H9 (cell line): ENCODE measurements around the gene PDGFB. TPM values are rescaled to one million over a fixed set of nuclear protein-coding genes. Genes with fewer than 3 reads are reported as not detected.
A peak's percentile ranks its signal among the peaks of the same experiment; 100 is the strongest.

Experiments
- DNase-seq: peaks from one replicate; pipeline ENCODE4 v3.0.0-alpha.2; 2017
- H2AFZ ChIP-seq: one replicate; pipeline ENCODE4 v1.6.1; 2013; ENCODE audit warnings: mild to moderate bottlenecking, low read length, control low read depth, moderate library complexity
- H2AK5ac ChIP-seq: 2 replicates; pipeline ENCODE4 v1.6.1; 2013; ENCODE audit warnings: low read length, control low read depth, mixed read lengths; ENCODE audit not compliant: insufficient read length
- H2BK120ac ChIP-seq: one replicate; pipeline ENCODE4 v1.6.1; 2013; ENCODE audit warnings: low read depth, mild to moderate bottlenecking, low read length, control low read depth, inconsistent platforms; ENCODE audit not compliant: poor library complexity, severe bottlenecking
- H2BK12ac ChIP-seq: 2 replicates; pipeline ENCODE4 v1.6.1; 2013; ENCODE audit warnings: low read length, control low read depth, mixed read lengths, low read depth; ENCODE audit not compliant: insufficient read length
- H2BK15ac ChIP-seq: 2 replicates; pipeline ENCODE4 v1.6.1; 2013; ENCODE audit warnings: low read depth, low read length, control low read depth
- H2BK20ac ChIP-seq: one replicate; pipeline ENCODE4 v1.6.1; 2013; ENCODE audit warnings: low read depth, mild to moderate bottlenecking, low read length, control low read depth, inconsistent platforms; ENCODE audit not compliant: poor library complexity, severe bottlenecking
- H2BK5ac ChIP-seq: 2 replicates; pipeline ENCODE4 v1.6.1; 2013; ENCODE audit warnings: low read length, control low read depth, mixed read lengths; ENCODE audit not compliant: insufficient read length
- H3K14ac ChIP-seq: 2 replicates; pipeline ENCODE4 v1.6.1; 2013; ENCODE audit warnings: low read length, control low read depth; ENCODE audit not compliant: insufficient read depth
- H3K18ac ChIP-seq: 2 replicates; pipeline ENCODE4 v1.6.1; 2013; ENCODE audit warnings: low read depth, mild to moderate bottlenecking, mixed read lengths, low read length, control low read depth; ENCODE audit not compliant: insufficient read length
- H3K23ac ChIP-seq: 2 replicates; pipeline ENCODE4 v1.6.1; 2013; ENCODE audit warnings: low read length, control low read depth, mixed read lengths, low read depth; ENCODE audit not compliant: insufficient read length
- H3K23me2 ChIP-seq: 2 replicates; pipeline ENCODE4 v1.6.1; 2013; ENCODE audit warnings: low read depth, mild to moderate bottlenecking, mixed read lengths, low read length, control low read depth; ENCODE audit not compliant: insufficient read length, poor library complexity, severe bottlenecking
- H3K27ac ChIP-seq: 2 replicates; pipeline ENCODE4 v1.5.1; 2013; ENCODE audit warnings: low read length, control low read depth, mixed read lengths, low read depth; ENCODE audit not compliant: insufficient read length
- H3K27me3 ChIP-seq: 2 replicates; pipeline ENCODE4 v1.6.1; 2013; ENCODE audit warnings: low read length, control low read depth, inconsistent platforms; ENCODE audit not compliant: insufficient read depth
- H3K4ac ChIP-seq: 2 replicates; pipeline ENCODE4 v1.6.1; 2013; ENCODE audit warnings: low read depth, mild to moderate bottlenecking, control low read depth, inconsistent platforms, low read length, moderate library complexity
- H3K4me1 ChIP-seq: 2 replicates; pipeline ENCODE4 v1.6.1; 2013; ENCODE audit warnings: low read length, control low read depth, inconsistent platforms; ENCODE audit not compliant: insufficient read depth
- H3K4me2 ChIP-seq: 2 replicates; pipeline ENCODE4 v1.6.1; 2013; ENCODE audit warnings: low read length, control low read depth, mixed read lengths; ENCODE audit not compliant: insufficient read length, insufficient read depth
- H3K56ac ChIP-seq: 2 replicates; pipeline ENCODE4 v1.6.1; 2013; ENCODE audit warnings: low read depth, mild to moderate bottlenecking, mixed read lengths, low read length, control low read depth; ENCODE audit not compliant: insufficient read length
- H3K79me1 ChIP-seq: 2 replicates; pipeline ENCODE4 v1.6.1; 2013; ENCODE audit warnings: low read depth, mild to moderate bottlenecking, moderate library complexity, low read length, control low read depth, inconsistent platforms; ENCODE audit not compliant: insufficient read depth, poor library complexity, severe bottlenecking
- H3K79me2 ChIP-seq: 2 replicates; pipeline ENCODE4 v1.6.1; 2013; ENCODE audit warnings: low read length, control low read depth, inconsistent platforms; ENCODE audit not compliant: insufficient read depth
- H3K9ac ChIP-seq: 2 replicates; pipeline ENCODE4 v1.6.1; 2013; ENCODE audit warnings: low read length, control low read depth, mixed read lengths; ENCODE audit not compliant: insufficient read length; ENCODE audit errors: extremely low read depth
- H3K9me3 ChIP-seq: one replicate; pipeline ENCODE4 v1.6.1; 2013; ENCODE audit warnings: low read depth, low read length, inconsistent platforms; ENCODE audit not compliant: control insufficient read depth
- H3T11ph ChIP-seq: one replicate; pipeline ENCODE4 v1.6.1; 2013; ENCODE audit warnings: mild to moderate bottlenecking, low read length, control low read depth, inconsistent platforms
- H4K20me1 ChIP-seq: one replicate; pipeline ENCODE4 v1.6.1; 2013; ENCODE audit not compliant: control insufficient read depth, insufficient read length, insufficient read depth
- H4K5ac ChIP-seq: 2 replicates; pipeline ENCODE4 v1.6.1; 2013; ENCODE audit warnings: low read depth, mild to moderate bottlenecking, mixed read lengths, low read length, control low read depth; ENCODE audit not compliant: insufficient read length
- H4K8ac ChIP-seq: replicated peaks from 2 replicates; pipeline ENCODE4 v1.6.1; 2013; ENCODE audit warnings: low read length, control low read depth, mixed read lengths, low read depth; ENCODE audit not compliant: insufficient read length
- H4K91ac ChIP-seq: 2 replicates; pipeline ENCODE4 v1.6.1; 2013; ENCODE audit warnings: low read depth, mild to moderate bottlenecking, moderate library complexity, mixed read lengths, low read length, control low read depth; ENCODE audit not compliant: insufficient read length
- H3K27ac Mint-ChIP-seq, 3 experiments: 2 replicates in 2 of 3; 3 replicates in 1 of 3; pipeline ENCODE4 v1.8.0; 2020 to 2021; ENCODE audit warnings: mixed read lengths in 3 of 3, mild to moderate bottlenecking in 1 of 3, moderate library complexity in 1 of 3
- H3K27me3 Mint-ChIP-seq: 2 replicates; pipeline ENCODE4 v1.8.0; 2021; ENCODE audit warnings: low read depth, mild to moderate bottlenecking, moderate library complexity, mixed read lengths
- H3K36me3 Mint-ChIP-seq, 3 experiments: 2 replicates in 2 of 3; 3 replicates in 1 of 3; pipeline ENCODE4 v1.8.0; 2020 to 2021; ENCODE audit warnings: low read depth in 3 of 3, mixed read lengths in 3 of 3; ENCODE audit not compliant: insufficient read depth in 1 of 3
- H3K4me1 Mint-ChIP-seq, 2 experiments: 2 replicates each; pipeline ENCODE4 v1.8.0; 2020; ENCODE audit warnings: mixed read lengths in 2 of 2
- H3K4me3 Mint-ChIP-seq, 2 experiments: 2 replicates in 1 of 2; 3 replicates in 1 of 2; pipeline ENCODE4 v1.8.0; 2020 to 2021; ENCODE audit warnings: mild to moderate bottlenecking in 2 of 2, mixed read lengths in 2 of 2, moderate library complexity in 1 of 2
- H3K9me3 Mint-ChIP-seq, 2 experiments: 2 replicates in 1 of 2; 3 replicates in 1 of 2; pipeline ENCODE4 v1.8.0; 2020; ENCODE audit warnings: mild to moderate bottlenecking in 2 of 2, mixed read lengths in 2 of 2, moderate library complexity in 1 of 2
- WGBS: extraction: QIAGEN DNeasy Blood & Tissue Kit; methylation state at CpG from one replicate; pipeline ENCODE4 v1.1.7; 2013; ENCODE audit warnings: missing lambda C conversion rate, low lambda C conversion rate, mixed read lengths; ENCODE audit not compliant: insufficient read length; ENCODE audit errors: extremely low coverage; 5-methylcytosine and 5-hydroxymethylcytosine counted together
- total RNA-seq: library from RNA; stranded (reverse); gene quantifications from 2 replicates; pipeline ENCODE4 v1.2.1, GENCODE V29; 2021
- TF ChIP-seq, protein P1 (sequence below): fragments of 200-600 bp; sonication (generic); conservative IDR thresholded peaks from 3 replicates; pipeline ENCODE4 v1.8.0; 2021; ENCODE audit warnings: antibody characterized with exemption, mild to moderate bottlenecking

PDGFB gene
- total RNA-seq, 1 experiment from 2014 or later = 6.1 TPM

DNA sequence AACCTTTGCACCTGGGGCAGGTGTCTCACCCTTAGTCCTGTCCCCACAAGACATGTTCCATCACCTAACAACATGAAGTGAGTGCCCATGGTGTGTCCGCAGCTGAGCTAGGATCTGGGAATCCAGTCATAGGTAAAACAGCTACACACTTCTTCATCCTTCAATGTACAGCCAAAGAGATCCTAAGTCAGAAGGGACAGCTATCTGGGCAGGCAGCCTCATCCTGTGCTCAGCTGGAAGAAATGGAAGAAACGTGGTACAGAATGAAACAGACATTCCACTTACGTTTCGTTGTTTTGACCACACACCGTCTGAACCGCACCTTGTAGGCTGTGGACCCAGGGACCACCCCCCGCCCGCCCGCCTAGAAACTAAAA, 30.8 kb downstream of the PDGFB start:
- no peaks in the 10 kb centered on the region for H3K79me1 ChIP-seq
- peak overlapping the region; percentile 55 for H3K18ac ChIP-seq
- H3K79me2 ChIP-seq = no peaks in the 10 kb centered on the region
- H3T11ph ChIP-seq = no peak overlapping the region
- H3K4me1 Mint-ChIP-seq = peaks cover 31 to 32% of the 10 kb centered on the region in 2 experiments
- TF ChIP-seq, protein P1, sequence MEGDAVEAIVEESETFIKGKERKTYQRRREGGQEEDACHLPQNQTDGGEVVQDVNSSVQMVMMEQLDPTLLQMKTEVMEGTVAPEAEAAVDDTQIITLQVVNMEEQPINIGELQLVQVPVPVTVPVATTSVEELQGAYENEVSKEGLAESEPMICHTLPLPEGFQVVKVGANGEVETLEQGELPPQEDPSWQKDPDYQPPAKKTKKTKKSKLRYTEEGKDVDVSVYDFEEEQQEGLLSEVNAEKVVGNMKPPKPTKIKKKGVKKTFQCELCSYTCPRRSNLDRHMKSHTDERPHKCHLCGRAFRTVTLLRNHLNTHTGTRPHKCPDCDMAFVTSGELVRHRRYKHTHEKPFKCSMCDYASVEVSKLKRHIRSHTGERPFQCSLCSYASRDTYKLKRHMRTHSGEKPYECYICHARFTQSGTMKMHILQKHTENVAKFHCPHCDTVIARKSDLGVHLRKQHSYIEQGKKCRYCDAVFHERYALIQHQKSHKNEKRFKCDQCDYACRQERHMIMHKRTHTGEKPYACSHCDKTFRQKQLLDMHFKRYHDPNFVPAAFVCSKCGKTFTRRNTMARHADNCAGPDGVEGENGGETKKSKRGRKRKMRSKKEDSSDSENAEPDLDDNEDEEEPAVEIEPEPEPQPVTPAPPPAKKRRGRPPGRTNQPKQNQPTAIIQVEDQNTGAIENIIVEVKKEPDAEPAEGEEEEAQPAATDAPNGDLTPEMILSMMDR = no peak
- H3K27me3 ChIP-seq = no peaks in the 10 kb centered on the region
- peak overlapping the region; percentile 56 to 96 (median 81) for H3K27ac Mint-ChIP-seq
- peak overlapping the region; percentile 38 to 43; a peak in 3 of 5 replicates for H3K4me3 Mint-ChIP-seq
- H3K4ac ChIP-seq = no peak overlapping the region
- peak overlapping the region; percentile 57 for H3K4me2 ChIP-seq
- H2BK15ac ChIP-seq = no peak overlapping the region
- H4K8ac ChIP-seq = no peak overlapping the region
- no peak for DNase-seq
- peak overlapping the region; percentile 58 for H2BK12ac ChIP-seq
- no peak overlapping the region for H2BK20ac ChIP-seq
- no peaks in the 10 kb centered on the region for H4K20me1 ChIP-seq
- peaks cover 10% of the 10 kb centered on the region; the same call in 1 of the 2 replicates for H3K4me1 ChIP-seq
- H3K23ac ChIP-seq = no peak overlapping the region
- no peaks in the 10 kb centered on the region for H3K23me2 ChIP-seq
- H2BK5ac ChIP-seq = peak overlapping the region; percentile 65
- peaks cover 0 to 4% (median 1%) of the 10 kb centered on the region in 3 experiments; a peak in 2 of 7 replicates for H3K36me3 Mint-ChIP-seq
- peak overlapping the region; percentile 78 for H3K56ac ChIP-seq
- H4K91ac ChIP-seq = no peak overlapping the region
- peaks cover 2% of the 10 kb centered on the region; the same call in 1 of the 2 replicates for H3K27me3 Mint-ChIP-seq
- peak overlapping the region; percentile 55; the same call in 1 of the 2 replicates for H3K14ac ChIP-seq
- peaks cover 6 to 10% of the 10 kb centered on the region in 2 experiments for H3K9me3 Mint-ChIP-seq
- peak overlapping the region; percentile 79 for H4K5ac ChIP-seq
- no peak overlapping the region for H2BK120ac ChIP-seq
- peak overlapping the region; percentile 94 for H3K27ac ChIP-seq
- H3K9ac ChIP-seq = peak overlapping the region; percentile 86
- no CpG with 5 or more reads among the region's 9 CpGs for WGBS
- H2AFZ ChIP-seq = no peak overlapping the region
- peak overlapping the region; percentile 17 for H2AK5ac ChIP-seq
- no peaks in the 10 kb centered on the region for H3K9me3 ChIP-seq
